NCI-H460 (cell line): ENCODE results near the gene PCDH12. TPM values are rescaled to one million over a fixed set of nuclear protein-coding genes. Genes with fewer than 3 reads are reported as not detected.

Source experiments
- DNase-seq: peaks from one replicate; pipeline ENCODE4 v3.0.0-alpha.2; 2016; ENCODE audit warnings: low read depth; ENCODE audit errors: extremely low read depth
- total RNA-seq: library from RNA; depleted of rRNA; stranded (reverse); fragments of >200 nt; shearing (Covaris generic); gene quantifications from 2 replicates; pipeline ENCODE4 v1.2.3, GENCODE V29; 2014

Gene PCDH12
- total RNA-seq, 1 experiment from 2014 or later, result 0.05 TPM

- DNase-seq, result no peak
Measured at GRCh38 chr5:141966963-141967333, 8.9 kb upstream of the PCDH12 start.

GRCh38 chr5:141966275-141966962 is 8.4 kb upstream of the PCDH12 start:
- no peak for DNase-seq

DNA sequence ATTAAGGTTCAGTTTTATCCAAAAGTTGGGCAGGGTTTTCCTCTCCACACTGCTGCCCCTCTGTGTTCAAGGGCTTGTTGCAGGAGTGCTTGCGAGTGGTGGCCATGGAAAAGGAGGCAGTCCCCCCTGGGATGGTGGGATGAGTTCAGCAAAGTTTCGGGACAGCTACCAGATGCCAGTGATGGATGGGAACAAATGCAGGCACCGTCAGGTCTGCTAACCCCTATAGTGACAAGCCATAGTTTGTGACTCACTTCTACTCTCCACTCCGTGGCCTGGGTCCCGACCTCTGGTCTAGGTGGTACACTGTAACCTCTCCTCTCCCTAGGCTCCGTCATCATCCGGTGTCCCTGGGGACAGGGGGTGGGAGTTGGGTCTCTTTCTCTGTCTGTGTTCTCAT is 7.1 kb upstream of the PCDH12 start:
- no peak for DNase-seq

DNA sequence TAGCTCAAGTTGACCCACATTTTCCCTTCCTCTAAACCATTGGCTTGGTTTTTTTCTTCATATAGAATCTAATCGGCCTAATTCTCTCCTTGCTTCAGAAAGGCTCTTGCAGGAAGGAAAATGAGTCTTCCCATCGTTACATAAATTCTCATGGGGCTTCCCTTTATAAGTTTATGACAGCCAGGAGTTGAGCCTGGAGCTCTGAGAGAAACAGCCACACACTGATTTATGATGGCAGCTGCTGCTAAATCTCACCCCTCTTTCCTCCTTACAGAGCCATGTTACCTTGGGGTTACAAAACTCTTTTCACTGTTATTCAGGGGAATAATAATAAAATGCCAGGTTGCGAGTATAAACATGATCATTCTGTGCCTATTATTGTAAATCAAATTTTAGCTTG is 5.7 kb upstream of the PCDH12 start:
- DNase-seq, result no peak

DNA sequence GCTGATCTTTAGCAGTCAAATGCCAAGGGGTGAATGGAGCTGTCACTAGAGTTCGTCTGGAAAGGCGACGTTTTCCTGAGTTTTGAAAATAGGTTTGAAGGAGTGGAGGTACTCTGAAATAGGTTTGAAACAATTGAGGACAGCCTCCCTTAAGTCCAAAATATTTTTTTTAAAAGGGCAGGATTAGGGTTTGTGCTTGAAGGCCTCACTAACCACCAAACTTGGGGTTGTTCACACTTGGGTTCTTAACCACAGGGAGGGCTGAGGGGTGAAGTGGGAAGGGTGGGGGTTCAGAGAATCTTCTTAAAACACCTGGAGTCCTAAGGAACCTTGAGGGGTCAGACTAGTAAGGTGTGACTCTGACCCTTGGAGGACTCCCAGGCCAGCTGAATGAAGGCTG is 3.5 kb upstream of the PCDH12 start:
- DNase-seq, result no peak

DNA sequence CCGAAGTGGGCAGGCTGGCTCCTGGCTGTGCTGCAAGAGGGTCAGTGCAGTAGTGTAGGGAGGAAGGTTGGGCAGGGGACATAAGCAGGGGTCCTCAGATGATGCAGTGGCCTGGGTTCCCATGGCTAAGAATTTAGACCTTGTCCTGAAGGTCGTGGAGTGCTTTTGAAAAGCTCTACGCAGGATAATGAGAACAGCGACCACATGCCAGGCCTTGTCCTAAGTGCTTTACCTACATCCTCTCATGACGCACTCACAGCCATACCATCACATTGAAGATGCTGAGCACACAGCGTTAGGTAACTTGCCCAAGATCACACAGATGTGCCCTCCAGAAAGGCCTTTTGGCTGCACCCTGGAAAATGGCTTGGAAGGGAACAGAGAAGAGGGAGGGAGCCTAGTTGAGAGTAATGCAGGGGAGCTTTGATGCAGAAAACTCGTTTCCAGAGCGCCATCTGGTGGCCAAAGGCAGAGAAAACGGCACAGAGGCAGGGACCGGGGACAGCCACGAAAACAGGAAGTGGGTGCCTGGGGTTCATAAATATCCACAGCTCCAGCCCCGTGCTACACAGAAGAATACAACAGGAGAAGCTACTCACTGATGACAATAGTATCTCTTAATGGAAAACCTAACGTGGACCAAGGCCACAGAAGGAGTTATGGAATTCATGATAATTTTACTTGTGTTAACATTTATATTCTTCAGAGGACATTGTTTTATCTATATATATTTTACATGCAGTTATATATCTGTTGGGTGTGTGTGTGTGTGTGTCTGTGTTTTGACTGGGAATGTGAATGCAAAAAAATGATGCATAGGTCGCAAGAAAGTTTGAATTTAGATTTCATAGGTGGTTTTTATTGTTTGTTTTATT is 2.7 kb upstream of the PCDH12 start:
- DNase-seq, result peak; percentile 87

GRCh38 chr5:141960018-141960417 is 2.0 kb upstream of the PCDH12 start:
- DNase-seq, result no peak

GRCh38 chr5:141958546-141959172 is 657 bp upstream of the PCDH12 start:
- peak; percentile 14 for DNase-seq

- DNase-seq, result no peak
Measured at GRCh38 chr5:141957367-141957996, 520 bp downstream of the PCDH12 start.

GRCh38 chr5:141954194-141954593 is 3.8 kb downstream of the PCDH12 start:
- DNase-seq, result no peak

DNA sequence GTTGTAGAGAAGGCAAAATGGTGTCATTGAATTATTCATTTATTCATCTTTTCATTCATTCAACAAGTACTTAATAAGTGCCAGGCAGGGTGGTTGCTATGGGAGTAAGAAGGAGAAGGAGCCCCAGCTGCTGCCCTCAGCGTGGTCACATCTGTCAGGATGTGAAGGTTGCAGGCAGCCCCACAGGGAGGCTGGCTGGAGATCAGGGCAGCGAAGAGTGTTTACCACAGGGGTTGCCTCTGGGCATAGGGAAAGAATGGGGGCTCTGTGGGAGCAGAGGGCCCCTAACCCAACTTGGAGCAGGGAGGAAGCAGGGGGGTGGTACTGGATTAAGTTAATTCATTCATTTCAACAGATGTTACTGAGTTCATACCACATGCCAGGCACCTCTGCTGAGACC is 6.0 kb downstream of the PCDH12 start:
- DNase-seq, result no peak

GRCh38 chr5:141951332-141951781 is 6.6 kb downstream of the PCDH12 start:
- DNase-seq, result no peak

DNA sequence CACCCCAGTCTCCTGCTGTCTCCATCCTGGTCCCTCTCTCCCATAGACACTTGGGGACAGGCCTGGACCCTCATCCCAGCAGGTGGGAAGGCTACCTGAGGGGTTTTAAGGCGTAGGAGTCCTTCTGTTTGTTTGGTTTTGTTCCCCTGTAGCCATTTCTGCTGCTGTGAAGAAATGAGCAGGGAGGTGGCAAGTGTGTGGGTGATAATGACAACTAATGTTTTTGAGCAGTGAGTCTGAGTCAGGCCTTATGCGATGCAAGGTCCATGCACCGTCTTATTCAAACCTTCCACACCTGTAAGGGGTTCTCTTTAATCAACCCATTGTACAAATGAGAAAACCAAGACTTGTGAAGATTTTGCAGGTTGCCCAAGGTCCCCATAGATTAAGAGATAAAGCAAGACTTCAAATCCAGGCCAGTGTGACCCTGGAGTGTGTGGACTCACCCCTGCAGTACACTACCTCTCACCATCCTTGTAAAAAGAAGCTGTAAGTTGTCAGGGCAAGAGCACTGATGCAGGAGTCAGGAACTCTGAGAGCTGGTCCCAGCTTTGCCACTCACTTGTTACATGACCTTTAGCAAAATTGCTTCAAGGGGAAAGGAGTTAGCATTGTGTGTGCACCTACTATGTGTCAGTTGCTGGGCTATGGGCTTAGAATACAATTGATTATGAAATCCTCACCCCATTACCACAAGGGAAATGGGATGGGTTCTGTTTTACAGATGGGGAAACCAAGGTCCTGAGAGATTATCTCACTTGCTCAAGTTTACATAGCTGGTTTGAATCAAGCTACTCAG is 7.6 kb downstream of the PCDH12 start:
- DNase-seq, result no peak

DNA sequence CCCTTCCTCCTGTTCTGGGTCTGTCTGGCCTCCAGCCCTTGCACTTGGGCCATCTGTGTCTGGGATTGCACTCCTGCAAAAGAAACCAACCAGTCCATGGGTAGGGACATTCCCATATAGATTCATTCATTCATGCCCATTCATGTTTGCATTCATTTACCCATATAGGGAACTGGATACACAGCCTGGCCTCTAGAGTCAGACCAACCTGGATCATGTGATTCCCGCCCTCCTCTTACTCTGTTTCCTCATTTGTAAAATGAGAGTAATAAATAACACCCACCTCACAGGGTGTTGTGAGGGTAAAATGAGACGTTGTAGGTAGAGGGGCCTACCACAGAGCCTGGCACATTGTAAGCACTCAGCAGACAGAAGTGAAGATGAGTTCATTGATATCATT is 8.5 kb downstream of the PCDH12 start:
- no peak for DNase-seq

GRCh38 chr5:141948812-141949211 is 9.2 kb downstream of the PCDH12 start:
- no peak for DNase-seq

DNA sequence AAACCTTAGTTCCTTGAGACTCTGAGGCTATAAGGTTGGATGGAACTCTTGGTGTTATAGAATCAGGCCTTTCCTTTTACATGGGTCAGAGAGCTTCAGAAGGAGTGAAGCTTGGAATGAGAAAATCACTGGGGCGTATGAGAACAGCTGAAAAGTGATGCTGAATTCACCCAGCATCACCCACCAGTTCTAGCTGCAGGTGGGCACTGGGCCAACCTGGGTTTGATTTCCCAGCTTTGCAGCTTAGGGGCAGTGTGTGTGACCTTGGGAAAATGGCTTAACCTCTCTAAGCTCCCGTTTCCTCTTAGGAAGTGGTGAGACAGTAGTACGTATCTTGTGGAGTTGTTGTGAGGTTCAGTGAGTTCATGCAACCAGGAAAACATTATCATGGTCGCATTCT is 10.7 kb downstream of the PCDH12 start:
- DNase-seq, result no peak

DNA sequence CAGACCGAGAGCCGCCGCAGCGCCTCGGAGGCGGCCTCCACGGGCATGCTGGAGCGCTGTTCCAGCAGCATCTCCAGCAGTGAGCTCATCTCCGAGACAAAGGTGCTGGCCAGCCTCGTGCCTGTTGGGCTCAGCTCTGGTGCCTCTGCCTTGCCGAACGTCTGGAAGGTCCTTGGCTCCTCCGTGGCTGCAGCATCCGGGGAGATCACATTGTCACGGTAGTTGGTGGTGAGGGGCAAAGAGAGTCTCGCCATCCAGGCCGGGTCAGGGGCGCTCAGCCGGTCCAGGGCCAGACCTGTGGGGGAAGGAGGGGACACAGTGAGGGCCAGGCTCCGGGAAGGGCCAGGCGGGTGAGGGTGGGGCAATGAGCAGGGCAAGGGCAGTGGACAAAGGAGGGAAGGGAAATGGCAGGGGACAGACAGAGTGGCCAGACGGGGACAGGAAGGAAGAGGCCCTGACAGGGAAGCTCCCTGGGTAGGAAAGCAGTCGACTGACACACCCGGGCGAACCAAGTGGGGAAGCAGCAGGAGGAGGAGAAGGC is 12.4 kb downstream of the PCDH12 start:
- no peak for DNase-seq

GRCh38 chr5:141944076-141944475 is 13.9 kb downstream of the PCDH12 start:
- DNase-seq, result no peak

DNA sequence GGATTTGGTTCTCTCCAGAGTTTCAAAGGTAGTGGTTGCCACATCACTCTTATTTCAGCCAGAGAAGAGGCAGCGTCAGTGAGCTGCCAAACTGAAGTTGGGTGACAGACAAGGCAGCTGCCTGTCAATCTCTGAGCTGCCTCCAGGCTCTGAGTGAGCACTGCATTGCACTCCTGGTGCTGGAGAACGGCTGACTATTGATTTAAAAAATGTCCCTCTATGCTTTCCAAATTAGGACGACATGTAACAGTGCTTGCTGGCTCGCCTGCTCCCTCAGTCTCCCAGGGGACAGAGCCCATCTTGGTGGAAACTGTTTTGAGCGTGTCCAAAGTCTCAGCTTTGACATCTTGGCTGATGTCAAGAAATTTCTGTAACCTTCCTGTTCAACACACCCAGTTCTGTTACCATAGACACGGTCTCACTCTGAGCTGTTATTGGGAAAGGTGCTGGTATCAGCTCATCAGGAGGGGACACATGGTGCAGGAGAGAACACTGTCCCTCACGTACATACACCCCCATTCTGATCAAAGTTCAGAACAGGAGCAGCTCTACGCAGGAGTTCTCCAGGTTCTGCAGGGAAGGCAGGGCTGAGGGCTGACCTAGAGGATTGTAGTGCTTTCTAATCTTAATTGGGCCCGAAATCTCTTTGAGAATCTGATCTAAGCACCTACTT is 15.7 kb downstream of the PCDH12 start:
- no peak for DNase-seq

DNA sequence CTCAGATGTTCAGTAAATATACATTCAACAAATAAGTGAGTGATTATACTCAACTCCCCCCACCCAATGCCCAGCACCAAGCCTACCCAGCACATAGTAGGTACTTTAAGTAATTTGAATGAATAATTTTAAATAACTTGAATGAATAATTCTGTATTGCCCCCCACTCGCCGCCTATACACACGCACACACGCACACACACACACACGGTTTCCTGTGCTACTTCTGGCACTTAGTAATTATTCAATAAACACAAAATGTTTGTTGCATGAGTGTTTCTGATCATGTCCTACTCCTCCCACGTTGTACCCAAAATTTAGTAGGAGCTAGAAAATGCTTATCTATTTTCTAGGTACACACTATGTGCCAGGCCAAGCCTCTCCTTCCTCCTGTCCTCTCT is 16.2 kb downstream of the PCDH12 start:
- no peak for DNase-seq
